Stimulated activated naive CD4-positive, alpha-beta T cell treated with Interleukin-2 at 50 U/mL for 16 hours (primary cell): ENCODE measurements around the gene SRSF10.
"Not testable (repeated sequence)": the region's sequence is repeated elsewhere in the genome, so short reads cannot be mapped to it uniquely, and the experiment has no call there.

ENCODE experiments used
- DNase-seq: peaks from one replicate; lab custom pipeline; 2025; lab: John Stamatoyannopoulos, UW

The SRSF10 gene

DNA sequence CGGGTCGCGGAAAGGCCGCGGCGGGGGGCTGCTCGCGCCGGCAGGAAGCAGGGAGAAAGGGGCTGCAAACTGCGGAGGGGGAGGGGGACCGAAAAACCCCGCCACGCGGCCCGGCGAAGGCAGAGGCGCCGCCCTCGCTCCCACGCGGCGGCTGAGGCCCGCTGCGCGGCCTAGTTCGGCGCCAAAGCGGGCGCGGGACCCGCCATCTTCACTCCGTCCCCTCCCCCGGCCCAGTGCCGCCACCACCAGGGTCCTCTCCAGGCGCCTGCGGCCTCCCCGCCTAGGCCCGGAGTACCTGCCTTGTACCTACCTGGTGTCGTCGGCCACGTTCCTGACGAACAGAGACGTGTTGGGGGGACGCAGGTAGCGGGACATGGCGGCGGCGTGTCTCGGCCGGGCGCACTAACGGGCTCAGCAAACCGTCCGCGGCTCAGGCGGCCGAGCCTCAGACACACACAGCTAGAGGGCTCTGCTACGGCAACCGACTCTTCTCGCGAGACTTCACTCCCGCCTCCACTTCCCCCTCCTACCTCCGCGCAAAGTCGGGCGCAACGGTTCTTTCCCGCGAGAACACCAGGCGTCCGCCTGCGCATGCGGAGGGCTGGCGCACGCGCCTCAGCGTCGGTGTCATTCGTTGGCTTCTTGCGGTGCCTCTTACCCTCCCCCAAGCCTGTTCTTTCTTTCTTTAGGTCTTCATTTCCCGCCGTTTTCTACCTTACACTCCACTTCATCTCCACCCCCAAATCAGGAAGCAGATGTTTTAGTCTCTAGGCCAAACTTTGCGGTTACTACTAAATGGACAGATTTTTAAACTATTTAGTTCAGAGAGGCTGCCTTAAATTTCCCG is at the start of gene SRSF10:
TSS of gene SRSF10 (minus strand) at position 447 of the 847 bp plus-strand sequence. CDS start at position 375, 72 bp downstream.
- DNase-seq = peak; percentile 96

DNA sequence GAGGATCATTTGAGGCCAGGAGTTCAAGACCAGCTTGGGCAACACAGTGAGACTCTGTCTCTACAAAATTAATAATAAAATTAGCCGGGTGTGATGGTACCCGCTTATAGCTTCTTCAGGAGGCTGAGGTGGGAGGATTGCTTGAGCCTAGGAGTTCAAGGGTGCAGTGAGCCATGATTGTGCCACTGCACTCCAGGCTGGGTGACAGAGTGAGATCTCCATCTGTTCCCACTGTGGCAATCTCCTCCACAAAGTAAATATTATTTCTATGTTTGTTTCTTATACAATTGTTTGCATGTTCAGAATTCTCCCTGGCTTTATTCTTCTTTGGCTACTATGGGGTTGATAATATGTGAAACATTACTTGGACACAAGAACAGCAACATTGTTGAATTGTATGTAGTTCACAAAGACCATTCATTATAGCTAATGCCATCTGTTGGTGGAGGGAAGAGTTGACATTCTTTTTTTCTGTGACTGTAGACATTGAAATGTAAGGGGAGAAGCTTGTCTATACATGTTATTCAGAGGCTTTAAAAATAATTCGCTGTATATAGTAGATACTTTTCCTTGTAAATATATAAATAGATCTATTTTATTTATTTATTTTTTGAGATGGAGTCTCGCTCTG is 47.8 kb upstream of the SRSF10 start:
- DNase-seq = no peak

DNA sequence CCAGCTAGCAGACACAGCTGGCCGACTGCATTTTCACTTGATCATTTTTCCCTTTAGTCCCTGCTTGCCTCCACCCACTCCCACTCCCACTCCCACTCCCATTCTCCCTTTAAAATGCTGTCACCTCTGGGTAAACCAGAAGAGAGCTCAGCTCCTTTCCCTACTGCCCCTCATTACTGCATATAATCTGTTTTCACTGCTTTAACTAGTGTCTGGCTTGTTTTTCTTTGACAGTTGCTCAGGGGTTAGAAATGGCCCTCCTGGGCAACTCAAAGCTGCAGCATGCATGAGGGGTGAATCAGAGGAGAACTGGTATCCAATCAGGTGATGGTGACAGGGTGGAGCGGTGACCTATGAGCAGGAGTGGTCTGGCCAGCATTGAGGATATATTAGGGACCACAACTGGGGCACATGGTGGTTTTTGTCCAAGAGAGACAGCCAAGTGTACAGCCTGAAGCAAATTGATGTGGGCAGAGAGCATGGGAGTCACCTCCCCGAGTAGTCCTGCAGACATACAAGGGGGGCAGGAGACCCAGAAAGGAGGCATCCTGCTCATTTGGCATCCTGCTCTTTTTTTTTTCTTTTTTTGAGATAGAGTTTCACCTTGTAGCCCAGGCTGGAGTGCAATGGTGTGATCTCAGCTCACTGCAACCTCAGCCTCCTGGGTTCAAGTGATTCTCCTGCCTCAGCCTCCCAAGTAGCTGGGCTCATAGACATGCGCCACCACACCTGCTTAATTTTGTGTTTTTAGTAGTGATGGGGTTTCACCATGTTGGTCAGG is 42.6 kb upstream of the SRSF10 start:
- DNase-seq = no peak

DNA sequence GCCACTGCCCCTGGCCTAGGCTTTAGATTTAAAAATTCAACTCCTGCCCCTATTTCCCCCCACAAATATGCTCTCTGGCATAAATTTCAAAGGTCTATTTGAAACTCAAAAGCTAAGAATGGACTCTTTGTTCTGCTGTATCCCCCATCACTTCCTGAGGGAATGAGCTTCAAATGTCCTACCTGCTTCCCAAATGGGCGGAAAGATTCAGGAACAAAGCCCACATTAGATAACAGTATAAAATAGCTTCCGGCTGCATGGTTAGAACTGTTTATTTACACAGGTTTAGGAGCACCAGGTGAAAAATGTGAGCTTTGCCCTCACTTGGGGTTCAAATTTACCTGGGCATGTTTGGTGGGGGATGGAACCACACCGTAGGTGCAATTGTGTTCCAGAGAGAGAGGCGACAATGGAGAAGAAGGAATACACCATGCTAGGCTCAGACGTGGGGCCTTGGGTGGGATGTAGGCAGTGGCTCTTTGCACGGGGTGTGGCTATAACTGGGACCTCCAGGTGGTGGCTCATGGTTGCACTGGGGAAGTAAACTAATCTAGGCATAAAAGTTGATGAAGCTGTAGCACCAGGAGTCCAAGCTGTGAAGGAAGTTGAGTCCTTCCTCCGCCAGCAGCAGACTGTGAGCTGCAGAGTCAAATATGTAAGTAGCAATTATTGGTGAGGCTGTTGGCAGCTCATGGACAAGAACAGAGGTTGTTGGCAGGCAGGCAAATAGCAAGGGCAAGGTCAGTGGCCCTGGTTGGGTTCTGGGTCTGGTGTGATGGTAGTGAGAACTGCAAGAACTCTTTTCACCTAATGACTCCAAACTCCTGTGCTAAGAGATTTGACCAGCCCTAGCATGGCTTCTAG is 41.5 kb upstream of the SRSF10 start:
- no peak for DNase-seq

DNA sequence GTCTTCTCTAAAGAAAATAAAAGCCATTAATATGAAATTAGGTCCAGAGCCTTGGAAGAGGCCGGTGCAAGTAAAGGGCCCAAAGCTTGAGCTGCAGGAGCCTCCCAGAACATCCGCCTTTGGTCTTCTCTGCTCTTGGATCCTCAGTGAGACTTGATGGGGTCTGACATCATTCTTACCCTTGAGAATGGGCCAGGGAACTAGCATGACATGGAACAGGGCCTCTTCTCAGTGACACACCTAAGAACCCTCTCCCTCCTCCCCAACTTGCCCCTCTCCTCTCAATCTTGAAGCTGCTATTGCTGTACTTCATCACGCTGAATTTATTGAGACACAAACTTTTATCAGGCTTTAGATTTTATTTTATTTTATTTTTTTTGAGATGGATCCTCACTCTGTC is 40.3 kb upstream of the SRSF10 start:
- no peak for DNase-seq

DNA sequence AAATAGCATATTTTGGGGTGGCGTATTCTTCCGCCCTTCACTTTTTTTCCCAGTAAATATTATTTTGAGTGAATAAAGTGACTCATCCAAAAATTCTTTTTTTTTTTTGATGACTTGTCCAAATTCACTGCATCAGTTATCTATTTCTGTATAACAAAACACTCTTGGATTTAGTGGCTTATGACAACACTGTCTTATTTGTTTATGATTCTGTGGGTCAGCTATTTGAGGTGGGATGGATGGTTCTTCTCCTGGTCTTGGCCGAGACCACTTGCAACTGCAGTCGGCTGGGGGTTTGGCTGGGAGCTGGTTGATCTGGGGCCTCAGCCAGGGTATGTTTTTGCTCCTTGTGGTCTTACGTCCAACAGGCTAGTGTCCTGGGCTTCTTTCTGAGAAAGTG is 39.9 kb upstream of the SRSF10 start:
- DNase-seq = no peak

DNA sequence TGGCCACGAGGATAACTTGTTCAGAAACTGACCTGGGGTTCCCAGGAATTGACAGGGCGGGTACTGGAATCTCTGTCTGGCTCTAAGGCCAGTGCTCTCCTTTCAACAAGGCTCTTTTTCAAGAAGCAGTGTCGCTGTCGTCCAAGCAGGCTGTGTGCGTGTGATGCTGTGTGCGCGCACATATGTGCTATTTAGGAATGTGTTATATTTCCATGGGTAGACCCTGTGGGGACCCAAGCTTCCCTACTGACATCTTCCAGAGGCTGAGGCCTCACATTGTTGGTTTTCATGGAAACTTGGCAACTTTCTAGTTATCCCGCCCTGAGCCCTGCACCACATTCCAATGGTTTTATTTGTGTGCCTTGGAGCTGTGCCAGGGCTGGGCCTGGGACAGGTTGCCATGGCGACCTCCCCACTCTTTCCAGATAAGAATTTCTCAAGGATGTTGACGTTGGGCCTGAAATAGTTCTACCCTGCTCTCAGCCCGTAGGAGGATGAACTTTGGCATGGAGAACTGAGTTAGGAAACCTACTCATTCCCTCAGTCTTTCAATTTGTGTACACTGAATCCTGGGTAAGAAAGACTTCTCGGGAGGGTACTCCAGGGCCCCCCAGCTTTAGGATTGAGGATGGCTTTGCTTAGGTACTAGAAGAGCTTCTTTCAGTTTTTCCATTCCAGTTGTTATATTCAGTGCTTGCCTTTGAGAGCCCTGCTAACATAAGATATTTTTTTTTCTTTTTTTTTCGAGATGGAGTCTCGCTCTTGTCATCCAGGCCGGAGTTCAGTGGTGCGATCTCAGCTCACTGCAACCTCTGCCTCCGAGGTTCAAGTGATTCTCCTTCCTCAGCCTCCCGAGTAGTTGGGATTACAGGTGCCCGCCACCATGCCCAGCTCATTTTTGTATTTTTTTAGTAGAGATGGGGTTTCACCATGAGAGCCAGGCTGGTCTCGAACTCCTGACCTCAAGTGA is 38.8 kb upstream of the SRSF10 start:
- DNase-seq = no peak

DNA sequence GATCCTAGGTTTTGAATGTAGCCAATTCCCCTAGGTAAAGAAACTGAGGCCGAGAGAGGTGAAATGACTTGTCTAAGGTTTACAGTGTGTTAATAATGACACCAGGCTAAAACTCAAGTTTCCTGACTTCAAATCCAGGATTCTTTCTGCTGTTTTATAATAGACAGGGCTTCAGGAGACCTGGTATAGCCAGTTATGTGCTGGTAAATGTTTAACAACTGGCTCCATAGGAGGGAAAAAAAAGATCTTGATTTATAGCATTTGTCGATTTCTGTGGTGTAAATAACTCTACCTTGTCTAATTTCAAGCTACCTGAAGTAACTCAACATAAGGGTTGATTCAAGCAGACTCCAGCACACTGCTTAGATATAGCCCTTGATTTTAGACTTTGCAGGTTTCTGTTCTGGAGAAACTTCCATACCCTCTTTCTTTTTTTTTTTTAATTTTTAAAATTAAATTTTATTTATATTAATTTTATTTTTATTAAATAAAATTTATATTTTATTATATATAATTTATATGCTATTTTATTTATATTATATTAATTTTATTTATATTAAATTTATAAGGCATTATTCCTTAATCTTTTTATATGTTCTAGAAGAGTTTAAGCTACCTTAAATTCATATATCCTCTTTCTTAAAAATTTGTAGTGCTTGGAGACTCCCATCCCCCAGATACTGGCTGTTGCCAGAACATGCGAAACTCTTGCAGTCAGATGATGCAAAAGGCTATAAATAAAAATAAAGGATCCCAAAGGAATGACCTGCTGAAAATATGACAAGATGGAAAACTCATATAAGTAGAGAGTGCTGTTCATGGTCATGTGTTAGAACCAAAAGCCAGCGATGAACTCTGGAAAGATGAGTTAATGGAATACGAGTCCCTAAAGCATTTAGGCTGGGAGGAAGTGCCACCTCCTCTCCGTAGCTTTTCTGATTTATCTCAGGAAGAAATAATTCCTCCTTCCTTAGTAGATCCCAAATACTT is 35.4 kb upstream of the SRSF10 start:
- no peak for DNase-seq

DNA sequence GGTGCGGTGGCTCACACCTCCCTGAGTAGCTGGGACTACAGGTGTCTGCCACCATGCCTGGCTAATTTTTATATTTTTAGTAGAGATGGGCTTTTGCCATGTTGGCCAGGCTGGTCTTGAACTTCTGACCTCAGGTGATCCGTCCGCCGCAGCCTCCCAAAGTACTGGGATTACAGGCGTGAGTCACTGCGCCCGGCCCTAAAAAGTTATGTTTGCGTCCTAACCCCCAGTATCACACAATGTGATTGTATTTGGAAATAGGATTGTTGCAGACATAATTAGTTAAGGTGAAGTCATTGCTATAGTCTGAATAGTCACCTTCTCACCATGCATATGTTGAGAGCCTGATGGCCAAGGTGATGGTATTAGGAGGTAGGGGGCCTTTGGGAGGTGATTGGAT is 32.8 kb upstream of the SRSF10 start:
- not testable (repeated sequence) for DNase-seq

DNA sequence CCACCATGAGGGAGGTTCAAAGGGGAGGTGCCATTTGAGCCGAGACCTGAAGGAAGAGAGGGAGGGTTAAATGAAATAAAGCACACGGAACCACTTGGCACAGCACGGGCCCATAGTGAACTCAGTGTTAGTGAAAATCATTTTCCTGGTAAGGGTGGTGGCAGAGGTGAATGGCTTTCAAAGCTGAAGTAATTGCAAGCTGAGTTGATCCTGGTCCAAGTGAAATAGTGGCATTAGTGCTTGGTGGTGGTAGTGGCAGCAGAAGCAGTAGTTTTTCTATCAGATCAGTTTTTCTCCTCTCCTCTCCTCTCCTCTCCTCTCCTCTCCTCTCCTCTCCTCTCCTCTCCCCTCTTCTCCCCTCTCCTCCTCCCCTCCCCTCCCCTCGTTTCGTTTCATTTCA is 30.5 kb upstream of the SRSF10 start:
- DNase-seq = no peak

DNA sequence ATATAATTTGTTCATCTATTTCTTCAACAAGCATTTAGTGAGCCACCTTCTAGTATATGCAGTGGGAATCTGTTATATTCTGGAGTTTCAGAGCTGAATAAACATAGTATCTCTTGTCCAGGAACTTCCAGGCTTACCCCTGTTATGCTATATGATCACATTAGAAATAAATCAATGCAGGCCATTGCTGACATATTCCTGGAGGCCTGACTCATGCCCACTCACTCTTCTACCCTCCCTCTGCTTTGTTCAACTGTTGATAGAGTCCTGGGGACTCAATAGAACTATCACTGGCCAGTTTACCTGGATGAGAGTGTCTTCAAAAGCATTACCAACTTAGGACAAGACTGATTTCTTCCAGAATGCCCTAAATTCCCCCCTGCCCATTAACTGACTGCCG is 29.3 kb upstream of the SRSF10 start:
- DNase-seq = no peak

DNA sequence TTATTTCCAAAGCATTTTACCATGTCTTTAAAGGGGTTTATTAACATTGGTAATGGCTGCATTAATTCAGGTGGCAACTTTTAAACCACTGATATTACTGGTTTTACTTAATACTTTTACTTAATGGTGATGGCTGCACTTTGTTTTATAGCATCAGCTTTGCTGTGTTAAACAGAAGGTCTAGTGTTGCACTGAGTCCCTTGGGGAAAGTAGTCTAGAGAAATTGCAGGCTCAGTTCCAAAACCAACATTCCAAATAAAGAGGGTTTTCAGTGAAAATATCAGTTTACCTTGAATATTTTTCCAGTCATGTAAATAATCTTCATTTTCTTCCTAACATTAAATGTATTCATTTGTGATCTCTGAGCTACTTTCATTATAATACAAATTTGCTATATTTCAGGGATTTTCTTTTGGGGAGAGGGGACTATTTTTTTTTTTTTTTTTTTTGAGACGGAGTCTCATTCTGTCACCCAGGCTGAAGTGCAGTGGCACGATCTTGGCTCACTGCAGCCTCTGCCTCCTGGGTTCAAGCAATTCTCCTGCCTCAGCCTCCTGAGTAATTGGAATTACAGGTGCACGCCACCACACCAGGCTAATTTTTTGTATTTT is 28.6 kb upstream of the SRSF10 start:
- not testable (repeated sequence) for DNase-seq

DNA sequence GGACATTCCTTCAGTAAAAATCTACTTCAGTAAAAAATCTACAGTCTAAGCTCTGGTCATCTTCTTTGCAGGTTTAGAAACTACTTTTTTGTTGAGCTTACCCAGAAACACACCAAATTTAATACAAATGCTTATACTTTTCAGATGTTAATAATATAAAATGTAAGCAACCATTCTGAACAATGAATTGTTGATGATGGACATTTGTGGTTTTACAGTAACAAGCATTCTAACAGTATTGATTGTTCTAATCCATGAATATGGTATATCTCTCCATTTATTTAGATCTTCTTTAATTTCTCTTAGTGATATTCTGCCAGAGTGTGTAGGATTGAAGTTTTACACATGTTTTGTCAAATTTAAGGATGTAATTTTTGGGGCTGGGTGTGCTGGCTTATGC is 27.0 kb upstream of the SRSF10 start:
- no peak for DNase-seq

DNA sequence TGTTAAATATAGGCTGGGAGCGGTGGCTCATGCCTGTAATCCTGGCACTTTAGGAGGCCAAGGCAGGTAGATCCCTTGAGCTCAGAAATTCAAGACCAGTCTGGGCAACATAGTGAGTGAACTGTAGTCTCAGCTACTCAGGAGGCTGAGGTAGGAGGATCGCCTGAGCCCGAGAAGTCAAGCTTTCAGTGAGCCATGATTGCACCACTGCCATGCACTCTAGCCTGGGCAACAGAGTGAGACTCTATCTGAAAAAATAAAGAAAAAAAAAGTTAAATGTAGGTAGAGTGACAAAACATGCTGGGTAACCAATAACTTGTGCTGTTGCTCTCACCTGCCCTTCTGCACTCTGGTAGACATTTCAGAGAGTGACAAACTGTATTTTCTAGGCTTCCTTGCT is 25.0 kb upstream of the SRSF10 start:
- no peak for DNase-seq

DNA sequence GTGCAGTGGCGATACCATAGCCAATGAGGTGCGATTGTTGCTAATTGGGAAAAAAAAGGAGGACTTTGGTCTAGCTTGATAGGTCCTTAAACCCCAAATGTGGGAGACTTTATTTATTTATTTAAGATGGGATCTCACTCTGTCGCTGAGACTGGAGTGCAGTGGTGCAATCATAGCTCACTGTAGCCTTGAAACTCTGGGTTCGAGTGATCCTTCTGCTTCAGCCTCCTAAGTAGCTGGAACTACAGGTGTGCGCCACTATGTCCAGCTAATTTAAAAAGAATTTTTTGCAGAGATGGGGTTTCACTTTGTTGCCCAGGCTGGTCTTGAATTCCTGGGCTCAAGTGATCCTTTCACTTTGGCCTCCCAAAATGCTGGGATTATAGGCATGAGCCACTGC is 24.0 kb upstream of the SRSF10 start:
- no peak for DNase-seq

DNA sequence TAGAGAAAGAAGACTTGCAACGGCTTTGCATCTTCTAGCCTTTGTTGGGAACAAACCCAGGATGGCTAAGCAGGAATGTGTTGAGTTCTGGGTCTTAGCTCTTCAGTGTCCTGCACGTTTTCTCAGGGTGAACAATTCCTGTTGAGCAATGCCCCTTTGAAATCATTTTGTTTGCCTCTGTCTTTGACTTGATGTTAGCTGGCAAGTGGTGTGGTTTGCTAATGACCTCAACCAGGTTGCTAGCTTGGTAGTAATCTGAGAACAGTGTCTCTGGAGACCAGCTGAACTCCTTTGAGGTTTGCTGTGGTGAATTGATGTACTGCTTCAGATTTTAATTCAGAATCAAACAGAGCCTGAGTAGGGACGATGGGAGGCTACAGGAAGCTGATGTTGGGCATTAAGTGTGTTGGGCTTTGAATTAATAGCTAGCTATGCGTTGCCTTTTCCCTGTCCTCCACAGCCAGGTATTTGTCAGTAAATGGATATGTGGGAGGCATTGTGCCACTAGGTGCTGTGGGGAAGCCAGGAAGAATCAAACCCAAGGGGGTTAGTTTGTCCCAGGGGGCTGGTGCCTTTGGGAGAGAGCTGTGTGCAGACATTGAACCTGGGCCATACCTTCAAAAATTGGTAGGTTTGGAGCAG is 23.3 kb upstream of the SRSF10 start:
- no peak for DNase-seq

DNA sequence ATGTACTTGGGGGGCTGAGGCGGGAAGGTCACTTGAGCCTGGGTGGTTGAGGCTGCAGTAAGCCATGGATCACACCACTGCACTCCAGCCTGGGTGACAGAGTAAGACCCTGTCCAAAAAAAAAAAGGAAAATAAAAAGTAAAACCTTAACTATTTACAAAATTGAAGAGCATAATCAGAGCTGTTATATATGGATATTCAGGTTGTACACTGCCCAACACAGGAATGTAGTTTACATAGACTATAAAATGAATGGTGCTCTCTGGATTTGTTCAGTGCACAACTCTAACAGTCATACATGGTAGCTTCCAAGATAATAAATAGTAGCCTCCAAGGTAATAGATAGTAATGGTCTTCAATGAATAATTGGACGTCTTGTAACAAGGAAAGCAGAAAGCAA is 22.6 kb upstream of the SRSF10 start:
- no peak for DNase-seq

DNA sequence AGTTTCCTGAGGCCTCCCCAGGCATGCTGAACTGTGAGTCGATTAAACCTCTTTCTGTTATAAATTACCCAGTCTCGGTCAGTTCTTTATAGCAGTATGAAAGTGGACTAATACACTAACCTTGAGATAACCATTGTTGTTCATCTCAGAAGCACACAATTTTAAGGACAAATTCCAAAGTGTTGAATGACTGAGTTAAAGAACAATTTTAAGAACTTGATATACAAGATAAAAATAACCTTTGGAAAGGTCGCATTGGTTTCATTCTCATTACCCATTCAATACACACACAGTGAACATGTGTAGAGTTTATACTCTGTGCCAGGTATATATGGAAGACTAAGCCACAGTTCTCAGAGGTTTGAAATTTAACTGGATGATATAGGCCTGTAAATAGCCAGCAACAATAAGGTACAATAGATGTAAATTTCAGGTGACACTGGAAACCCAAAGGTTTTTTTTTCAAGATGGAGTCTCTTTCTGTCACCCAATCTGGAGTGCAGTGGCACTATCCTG is 19.1 kb upstream of the SRSF10 start:
- no peak for DNase-seq
